Thoracic aorta (tissue), 2 donors: ENCODE results near the gene CACNG4. TPM values are rescaled to one million over a fixed set of nuclear protein-coding genes. Genes with fewer than 3 reads are reported as not detected.

ENCODE experiments used
- ATAC-seq: fragments of 150-250 bp; one replicate; pipeline ENCODE4 v1.8.0; 2017; ENCODE audit warnings: low read depth; ENCODE audit not compliant: insufficient number of reproducible peaks, low FRiP score
- DNase-seq: peaks from one replicate; pipeline ENCODE4 v3.0.0-alpha.2; 2020; ENCODE audit warnings: low spot score
- H3K27ac ChIP-seq, 2 donors: fragments of 200-600 bp; sonication (generic); 1 replicate in 1 of 2; 2 replicates in 1 of 2; pipeline ENCODE4 v1.5.1; 2016; ENCODE audit warnings: mild to moderate bottlenecking in 2 of 2, moderate library complexity in 2 of 2
- H3K27me3 ChIP-seq: fragments of 200-600 bp; sonication (generic); replicated peaks from 2 replicates; pipeline ENCODE4 v1.6.0; 2016; ENCODE audit warnings: mild to moderate bottlenecking; ENCODE audit not compliant: insufficient read depth
- H3K36me3 ChIP-seq: fragments of 200-600 bp; sonication (generic); one replicate; pipeline ENCODE4 v1.5.1; 2016
- H3K4me1 ChIP-seq, 2 donors: fragments of 200-600 bp; sonication (generic); 1 replicate in 1 of 2; 2 replicates in 1 of 2; pipeline versions ENCODE4 v1.5.1 to v1.6.0; 2016; ENCODE audit warnings: low read depth in 2 of 2, mild to moderate bottlenecking in 1 of 2; ENCODE audit not compliant: control insufficient read depth in 1 of 2
- H3K4me3 ChIP-seq: fragments of 200-600 bp; sonication (generic); 2 replicates; pipeline ENCODE4 v1.5.1; 2016; ENCODE audit warnings: mild to moderate bottlenecking
- H3K9me3 ChIP-seq: fragments of 200-600 bp; sonication (generic); 2 replicates; pipeline ENCODE4 v1.5.1; 2016
- total RNA-seq, 2 donors: library from RNA; depleted of rRNA; stranded (reverse); fragments of >200 nt; gene quantifications; one replicate each; pipeline versions ENCODE4 v1.1.0 to v1.2.3, GENCODE V29; 2016
- TF ChIP-seq, protein P1 (sequence below): fragments of 200-600 bp; sonication (generic); IDR thresholded peaks from one replicate; pipeline ENCODE4 v1.5.1; 2019; ENCODE audit warnings: antibody characterized with exemption

Gene CACNG4
- total RNA-seq, 2 donors from 2014 or later, result not detected

DNA sequence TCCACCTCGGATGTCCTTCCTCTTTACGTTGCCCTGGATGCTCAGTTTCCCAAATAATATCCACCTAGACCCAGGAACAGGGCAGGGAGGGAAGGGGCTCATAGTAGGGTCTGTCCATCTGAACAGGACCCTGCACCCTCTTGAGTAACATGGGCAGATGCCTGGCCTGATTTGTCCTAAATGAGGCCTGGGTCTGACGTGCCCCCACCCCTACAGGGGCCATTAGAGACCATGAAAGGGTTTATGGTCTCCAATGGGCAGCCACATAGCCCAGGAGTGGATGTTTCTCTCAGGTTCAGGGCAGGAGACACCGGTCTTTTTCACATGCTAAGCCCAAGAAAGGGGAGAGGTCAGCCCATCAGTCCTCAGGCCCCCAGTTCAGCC, 86.6 kb downstream of the CACNG4 start:
- Histone ChIP-seq H3K27me3 (no peaks in the 10 kb centered on the region), H3K36me3 (no peaks in the 10 kb centered on the region), H3K27ac (no peak overlapping the region), H3K9me3 (peaks cover 13% of the 10 kb centered on the region), H3K4me1 (no peaks in the 10 kb centered on the region), H3K4me3 (no peak overlapping the region)
- TF ChIP-seq, protein P1, sequence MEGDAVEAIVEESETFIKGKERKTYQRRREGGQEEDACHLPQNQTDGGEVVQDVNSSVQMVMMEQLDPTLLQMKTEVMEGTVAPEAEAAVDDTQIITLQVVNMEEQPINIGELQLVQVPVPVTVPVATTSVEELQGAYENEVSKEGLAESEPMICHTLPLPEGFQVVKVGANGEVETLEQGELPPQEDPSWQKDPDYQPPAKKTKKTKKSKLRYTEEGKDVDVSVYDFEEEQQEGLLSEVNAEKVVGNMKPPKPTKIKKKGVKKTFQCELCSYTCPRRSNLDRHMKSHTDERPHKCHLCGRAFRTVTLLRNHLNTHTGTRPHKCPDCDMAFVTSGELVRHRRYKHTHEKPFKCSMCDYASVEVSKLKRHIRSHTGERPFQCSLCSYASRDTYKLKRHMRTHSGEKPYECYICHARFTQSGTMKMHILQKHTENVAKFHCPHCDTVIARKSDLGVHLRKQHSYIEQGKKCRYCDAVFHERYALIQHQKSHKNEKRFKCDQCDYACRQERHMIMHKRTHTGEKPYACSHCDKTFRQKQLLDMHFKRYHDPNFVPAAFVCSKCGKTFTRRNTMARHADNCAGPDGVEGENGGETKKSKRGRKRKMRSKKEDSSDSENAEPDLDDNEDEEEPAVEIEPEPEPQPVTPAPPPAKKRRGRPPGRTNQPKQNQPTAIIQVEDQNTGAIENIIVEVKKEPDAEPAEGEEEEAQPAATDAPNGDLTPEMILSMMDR, result no peak
- no peak for ATAC-seq
- no peak for DNase-seq

DNA sequence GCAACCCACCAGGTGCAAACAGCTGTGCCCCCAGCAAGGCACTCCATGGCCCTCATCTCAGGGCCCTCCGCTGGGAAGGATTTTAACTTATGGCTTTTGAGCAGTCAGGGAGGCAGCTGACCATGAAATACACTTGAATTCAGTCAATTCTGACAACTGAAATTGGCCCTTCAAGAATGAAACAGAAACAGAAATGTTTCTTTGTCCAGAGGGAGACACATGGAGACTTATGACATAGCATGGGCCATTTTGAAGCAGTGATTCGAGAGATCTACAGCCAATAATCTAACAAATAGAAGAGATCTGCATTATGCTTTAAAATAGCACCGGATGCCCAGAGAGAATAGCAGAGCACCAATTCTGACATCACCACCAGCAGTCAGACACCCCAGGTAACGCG, 87.3 kb downstream of the CACNG4 start:
- no peaks in the 10 kb centered on the region for H3K36me3 ChIP-seq
- TF ChIP-seq, protein P1, result no peak
- no peaks in the 10 kb centered on the region for H3K27me3 ChIP-seq
- no peak for DNase-seq
- H3K4me3 ChIP-seq, result no peak overlapping the region
- H3K4me1 ChIP-seq, result no peaks in the 10 kb centered on the region
- no peak for ATAC-seq
- H3K27ac ChIP-seq, result no peak overlapping the region
- H3K9me3 ChIP-seq, result peaks cover 13% of the 10 kb centered on the region

DNA sequence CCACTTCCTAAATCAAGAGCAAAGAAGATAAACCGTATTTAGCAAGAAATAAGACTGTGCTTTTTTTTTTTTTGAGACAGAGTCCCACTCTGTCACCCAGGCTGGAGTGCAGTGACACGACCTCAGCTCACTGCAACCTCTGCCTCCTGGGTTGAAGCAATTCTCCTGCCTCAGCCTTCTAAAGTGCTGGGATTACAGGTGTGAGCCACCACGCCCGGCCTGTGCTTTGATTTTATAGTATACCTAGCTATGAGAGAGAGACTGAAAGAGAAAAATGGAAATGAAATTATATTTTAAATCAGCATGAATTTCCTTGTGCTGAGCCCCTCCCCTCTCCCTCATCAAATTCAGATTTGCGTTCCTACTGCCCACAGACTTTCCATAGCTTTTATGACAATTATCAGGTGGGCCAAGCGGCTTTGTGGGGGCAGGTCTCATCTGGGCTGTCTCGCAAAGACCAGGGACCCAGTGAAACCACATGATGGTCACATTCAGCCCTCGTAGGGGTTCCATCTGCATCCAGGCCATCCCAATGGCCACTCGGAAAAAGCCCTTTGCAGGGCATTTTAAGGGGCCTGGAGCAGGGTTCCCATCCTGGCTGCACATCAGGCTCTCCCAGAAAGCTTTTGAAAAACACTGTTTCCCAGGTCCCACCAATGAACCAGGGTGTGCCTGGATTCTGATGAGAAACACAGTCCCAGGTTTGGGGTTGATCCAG, 88.4 kb downstream of the CACNG4 start:
- no peaks in the 10 kb centered on the region for H3K36me3 ChIP-seq
- H3K4me1 ChIP-seq, result no peaks in the 10 kb centered on the region
- TF ChIP-seq, protein P1, result no peak
- no peak for ATAC-seq
- no peak overlapping the region for H3K4me3 ChIP-seq
- no peaks in the 10 kb centered on the region for H3K27me3 ChIP-seq
- H3K9me3 ChIP-seq, result peaks cover 13% of the 10 kb centered on the region
- DNase-seq, result no peak
- H3K27ac ChIP-seq, result no peak overlapping the region

DNA sequence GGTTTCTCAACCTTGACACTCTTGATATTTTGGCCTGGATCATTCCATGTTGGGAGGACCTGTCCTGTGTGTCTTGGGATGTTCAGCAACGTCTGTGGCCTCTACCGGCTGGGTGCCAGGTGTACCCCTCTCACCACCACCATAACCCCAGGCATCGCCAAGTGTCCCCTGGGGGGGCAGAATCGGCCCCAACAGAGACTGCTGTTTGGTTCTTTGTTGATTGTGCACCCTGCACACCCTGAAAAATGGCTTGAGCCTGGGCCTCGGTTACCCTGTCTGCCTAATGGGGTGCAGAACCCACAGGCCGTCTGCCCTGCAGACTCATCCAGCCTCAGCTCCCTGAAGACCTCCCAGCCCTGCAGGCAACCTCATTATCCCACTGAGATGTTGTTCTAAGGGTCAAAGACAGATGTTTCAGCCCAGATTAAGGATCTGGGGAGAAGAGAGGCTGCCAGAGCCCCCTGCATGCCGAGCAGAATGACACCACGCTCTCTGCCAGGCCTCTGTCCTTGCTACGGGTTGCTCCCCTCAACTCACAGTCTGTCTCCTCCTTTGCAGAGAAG, 89.0 kb downstream of the CACNG4 start:
- no peaks in the 10 kb centered on the region for H3K27me3 ChIP-seq
- H3K9me3 ChIP-seq, result peaks cover 9% of the 10 kb centered on the region
- DNase-seq (no peak), ATAC-seq (no peak)
- H3K36me3 ChIP-seq, result no peaks in the 10 kb centered on the region
- H3K4me1 ChIP-seq, result no peaks in the 10 kb centered on the region
- H3K4me3 ChIP-seq, result no peak overlapping the region
- TF ChIP-seq, protein P1, result no peak
- no peak overlapping the region for H3K27ac ChIP-seq

DNA sequence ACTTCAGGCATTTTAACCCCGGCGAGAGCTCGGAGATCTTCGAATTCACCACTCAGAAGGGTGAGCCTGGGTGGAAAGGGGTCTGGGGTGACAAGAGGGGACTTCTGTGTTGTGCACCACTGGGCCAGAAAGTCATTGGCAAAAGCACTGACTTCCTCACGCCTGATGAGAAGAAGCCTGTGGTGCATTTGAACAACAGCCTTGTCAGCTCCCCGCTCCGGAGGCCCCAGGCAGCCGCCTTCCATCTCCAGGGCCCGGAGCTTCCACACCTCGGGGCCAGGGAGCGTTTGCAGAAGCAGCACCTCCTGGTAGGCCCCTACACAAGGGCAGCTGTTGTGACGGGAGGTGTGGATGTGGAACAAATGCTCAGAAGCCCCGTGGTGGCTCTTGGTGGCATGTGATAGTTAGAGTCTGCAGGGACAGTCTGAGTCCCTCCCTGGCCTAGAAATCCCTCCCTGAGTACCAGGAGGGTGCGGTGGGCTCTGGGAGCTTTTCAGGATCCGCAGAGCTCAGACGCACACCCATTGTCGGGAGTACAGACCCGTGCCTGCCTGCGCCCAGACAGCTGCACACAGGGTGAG, 89.6 kb downstream of the CACNG4 start:
- TF ChIP-seq, protein P1, result no peak
- H3K27ac ChIP-seq, result no peak overlapping the region
- no peak for ATAC-seq
- no peak overlapping the region for H3K4me3 ChIP-seq
- H3K36me3 ChIP-seq, result no peaks in the 10 kb centered on the region
- no peaks in the 10 kb centered on the region for H3K27me3 ChIP-seq
- peaks cover 3% of the 10 kb centered on the region for H3K9me3 ChIP-seq
- peaks cover 0 to 2% of the 10 kb centered on the region in 2 donors for H3K4me1 ChIP-seq
- DNase-seq, result no peak
